K562 (cell line): Measurements from ENCODE around the gene RNF41. TPM values are rescaled to one million over a fixed set of nuclear protein-coding genes. Genes with fewer than 3 reads are reported as not detected.
A peak's percentile ranks its signal among the peaks of the same experiment; 100 is the strongest.

Experiments used
- CTCFL ChIP-seq: IDR thresholded peaks from 2 replicates; pipeline ENCODE4 v1.6.1; 2011; ENCODE audit warnings: borderline replicate concordance, low read depth, mild to moderate bottlenecking, moderate library complexity, low read length; ENCODE audit not compliant: insufficient read depth, poor library complexity, severe bottlenecking
- DPF2 ChIP-seq: fragments of 450-650 bp; IDR thresholded peaks from 2 replicates; pipeline ENCODE4 v1.6.1; 2016
- LCOR ChIP-seq: sonication (generic); formaldehyde crosslinking; IDR thresholded peaks from 2 replicates; pipeline ENCODE4 v1.8.0; 2022; ENCODE audit warnings: mild to moderate bottlenecking, missing genetic modification reagents
- PKNOX1 ChIP-seq: fragments of 450-650 bp; IDR thresholded peaks from 2 replicates; pipeline ENCODE4 v1.6.1; 2016
- POLR2G ChIP-seq: fragments of 200-400 bp; formaldehyde crosslinking; IDR thresholded peaks from 2 replicates; pipeline ENCODE4 v1.6.1; 2017; ENCODE audit warnings: low read depth, mild to moderate bottlenecking, antibody characterized with exemption, low read length, moderate library complexity
- RFX1 ChIP-seq: fragments of 450-650 bp; IDR thresholded peaks from 2 replicates; pipeline ENCODE4 v1.6.1; 2016; ENCODE audit warnings: mild to moderate bottlenecking, moderate library complexity
- TCFL5 ChIP-seq: fragments of 250-450 bp; sonication (Bioruptor Pico); conservative IDR thresholded peaks from 2 replicates; pipeline ENCODE4 v1.6.1; 2021; ENCODE audit warnings: mild to moderate bottlenecking, moderate library complexity, matching md5 sums
- ZEB2 ChIP-seq: fragments of 450-650 bp; IDR thresholded peaks from 2 replicates; pipeline ENCODE4 v1.6.1; 2016
- ZNF3 ChIP-seq: fragments of 250-450 bp; sonication (Bioruptor Pico); IDR thresholded peaks from 2 replicates; pipeline ENCODE4 v1.5.0; 2021; ENCODE audit warnings: mild to moderate bottlenecking, moderate library complexity
- ZNF518B ChIP-seq: fragments of 250-450 bp; sonication (Bioruptor Pico); IDR thresholded peaks from 2 replicates; pipeline ENCODE4 v1.5.0; 2021; ENCODE audit warnings: mild to moderate bottlenecking, moderate library complexity
- ZNF57 ChIP-seq: fragments of 450-650 bp; formaldehyde crosslinking; IDR thresholded peaks from 2 replicates; pipeline ENCODE4 v1.4.0; 2020; ENCODE audit warnings: mild to moderate bottlenecking, moderate library complexity
- ZNF668 ChIP-seq: fragments of 250-450 bp; sonication (Bioruptor Pico); IDR thresholded peaks from 2 replicates; pipeline ENCODE4 v1.8.0; 2022; ENCODE audit warnings: mild to moderate bottlenecking, inconsistent platforms
- polyA plus RNA-seq, 8 experiments: library from polyadenylated mRNA; depleted of rRNA in 4 of 8; stranded (reverse) in 5 of 8; unstranded in 3 of 8; fragments of >200 nt; fragmentation: Nextera tagmentation in 2 of 8; fragmentation: Illumina TruSeq in 1 of 8; extraction: Ambion mirVana in 2 of 8; extraction: Trizol in 1 of 8; gene quantifications; 2 replicates each; pipeline versions ENCODE4 v1.2.1 to v1.2.3, GENCODE V29; 2011 to 2014; ENCODE audit warnings: inconsistent platforms in 1 of 8, missing spikeins in 1 of 8
- total RNA-seq, 7 experiments: library from RNA; depleted of rRNA in 6 of 7; stranded (reverse); fragments of >200 nt in 6 of 7; fragmentation: Illumina TruSeq in 2 of 7; extraction: Trizol in 2 of 7; gene quantifications; 2 replicates each; pipeline versions ENCODE4 v1.2.1 to v1.2.3, GENCODE V29; 2011 to 2021; ENCODE audit warnings: low replicate concordance in 1 of 7

Gene RNF41
- total and polyA plus RNA-seq, 9 of the 15 experiments (the other 6 are each of a cell fraction or from before 2014, with no cell fraction given) = 28.2 to 46.8 (median 33.8) TPM

GRCh38 chr12:56163533-56164344, 58.0 kb downstream of the RNF41 start (continued):
- TF ChIP-seq TCFL5 (CRISPR knock-in tag) = no peak
- no peak for TF ChIP-seq DPF2
- no peak for TF ChIP-seq CTCFL
- TF ChIP-seq PKNOX1 = no peak
- no peak for TF ChIP-seq RFX1
- 0 out of 2 replicates have a peak, but pooled peaks have one; percentile 22 for TF ChIP-seq POLR2G
- no peak for TF ChIP-seq LCOR
- TF ChIP-seq ZNF57 = no peak
- TF ChIP-seq ZNF3 (CRISPR knock-in tag) = no peak
- TF ChIP-seq ZNF518B (CRISPR knock-in tag) = no peak
- no peak for TF ChIP-seq ZEB2
- no peak for TF ChIP-seq ZNF668
